ENCODE measurements around the gene CYP46A1.

Gene CYP46A1

GRCh38 chr14:99772371-99773283 lies 88.5 kb downstream of the CYP46A1 start:
- Histone ChIP-seq H4K20me1 (ENCODE audit: insufficient read depth) (no peaks in the 10 kb centered on the region), H3K27me3 (ENCODE audit: insufficient read depth, low read depth) (no peaks in the 10 kb centered on the region), H3K4me3 (IDR thresholded peaks at IDR 0.05; ENCODE audit: insufficient read depth, low read depth, low read length) (no peak overlapping the region), H3K9ac (no peak overlapping the region), H2AFZ (ENCODE audit: low read depth) (no peak overlapping the region), H3K4me2 (no peak overlapping the region), H3K4me1 (ENCODE audit: low read depth, poor library complexity, severe bottlenecking) (no peaks in the 10 kb centered on the region), H3K79me2 (ENCODE audit: insufficient read depth, low read depth) (no peaks in the 10 kb centered on the region), H3K27ac (no peak overlapping the region), H3K36me3 (ENCODE audit: insufficient read depth) (no peaks in the 10 kb centered on the region)
- TF ChIP-seq CTCF (conservative IDR thresholded peaks at IDR 0.05; ENCODE audit: low read depth, low read length): no peak

- H4K20me1 ChIP-seq (ENCODE audit: insufficient read depth): no peaks in the 10 kb centered on the region
- no peaks in the 10 kb centered on the region for H3K79me2 ChIP-seq (ENCODE audit: insufficient read depth, low read depth)
- H3K4me1 ChIP-seq (ENCODE audit: low read depth, poor library complexity, severe bottlenecking): no peaks in the 10 kb centered on the region
- H3K36me3 ChIP-seq (ENCODE audit: insufficient read depth): no peaks in the 10 kb centered on the region
- H3K27ac ChIP-seq: no peak overlapping the region
- no peak overlapping the region for H3K9ac ChIP-seq
- no peak overlapping the region for H2AFZ ChIP-seq (ENCODE audit: low read depth)
- no peak for TF ChIP-seq CTCF (conservative IDR thresholded peaks at IDR 0.05; ENCODE audit: low read depth, low read length)
- no peak overlapping the region for H3K4me3 ChIP-seq (IDR thresholded peaks at IDR 0.05; ENCODE audit: insufficient read depth, low read depth, low read length)
- no peaks in the 10 kb centered on the region for H3K27me3 ChIP-seq (ENCODE audit: insufficient read depth, low read depth)
- no peak overlapping the region for H3K4me2 ChIP-seq
Measured at GRCh38 chr14:99773521-99774497, 89.7 kb downstream of the CYP46A1 start.

DNA sequence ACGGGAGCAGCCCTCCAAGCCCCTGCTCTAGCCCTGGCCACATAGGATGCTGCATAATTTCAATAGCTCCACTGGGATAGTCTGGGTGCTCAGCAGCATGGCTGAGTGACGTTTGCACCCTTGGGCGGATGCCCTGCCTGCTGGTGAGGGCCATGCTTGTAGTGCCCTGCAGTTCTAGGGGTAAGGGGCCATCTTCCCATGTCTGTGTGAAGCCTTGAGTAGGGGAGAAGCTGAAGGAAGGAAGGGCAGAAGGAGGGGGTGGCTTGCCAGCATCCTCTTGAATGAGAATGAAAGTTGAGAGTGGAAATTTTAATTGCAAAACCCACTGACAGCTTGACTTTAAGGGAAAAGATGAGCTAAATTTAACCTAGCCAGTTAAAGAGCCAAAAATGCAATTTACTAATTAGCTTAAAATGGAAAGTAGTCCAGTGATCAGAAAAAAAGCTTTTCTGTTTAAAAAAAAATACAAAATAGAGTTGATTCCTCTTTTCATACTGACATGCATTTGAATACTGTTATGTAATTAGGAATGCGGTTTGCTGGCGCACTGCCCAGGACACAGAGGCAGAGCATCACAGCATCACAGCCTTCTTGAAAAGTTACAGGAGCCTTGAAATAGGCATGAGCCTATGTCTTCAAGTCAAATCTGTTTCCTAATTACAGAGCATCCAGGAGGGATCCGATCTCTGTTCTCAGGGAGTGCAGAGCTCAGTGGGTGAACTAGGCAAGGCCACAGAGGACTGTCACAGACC lies 90.6 kb downstream of the CYP46A1 start:
- H4K20me1 ChIP-seq (ENCODE audit: insufficient read depth): no peaks in the 10 kb centered on the region
- no peaks in the 10 kb centered on the region for H3K79me2 ChIP-seq (ENCODE audit: insufficient read depth, low read depth)
- H3K9ac ChIP-seq: no peak overlapping the region
- H3K4me2 ChIP-seq: no peak overlapping the region
- no peak overlapping the region for H3K27ac ChIP-seq
- H3K36me3 ChIP-seq (ENCODE audit: insufficient read depth): no peaks in the 10 kb centered on the region
- no peaks in the 10 kb centered on the region for H3K27me3 ChIP-seq (ENCODE audit: insufficient read depth, low read depth)
- H2AFZ ChIP-seq (ENCODE audit: low read depth): no peak overlapping the region
- no peak overlapping the region for H3K4me3 ChIP-seq (IDR thresholded peaks at IDR 0.05; ENCODE audit: insufficient read depth, low read depth, low read length)
- H3K4me1 ChIP-seq (ENCODE audit: low read depth, poor library complexity, severe bottlenecking): no peaks in the 10 kb centered on the region
- TF ChIP-seq CTCF (conservative IDR thresholded peaks at IDR 0.05; ENCODE audit: low read depth, low read length): no peak

- H3K4me2 ChIP-seq: no peak overlapping the region
- H2AFZ ChIP-seq (ENCODE audit: low read depth): no peak overlapping the region
- no peaks in the 10 kb centered on the region for H3K79me2 ChIP-seq (ENCODE audit: insufficient read depth, low read depth)
- H3K4me1 ChIP-seq (ENCODE audit: low read depth, poor library complexity, severe bottlenecking): no peaks in the 10 kb centered on the region
- H4K20me1 ChIP-seq (ENCODE audit: insufficient read depth): no peaks in the 10 kb centered on the region
- no peak overlapping the region for H3K27ac ChIP-seq
- H3K9ac ChIP-seq: no peak overlapping the region
- no peaks in the 10 kb centered on the region for H3K36me3 ChIP-seq (ENCODE audit: insufficient read depth)
- no peak for TF ChIP-seq CTCF (conservative IDR thresholded peaks at IDR 0.05; ENCODE audit: low read depth, low read length)
- H3K4me3 ChIP-seq (IDR thresholded peaks at IDR 0.05; ENCODE audit: insufficient read depth, low read depth, low read length): no peak overlapping the region
- H3K27me3 ChIP-seq (ENCODE audit: insufficient read depth, low read depth): no peaks in the 10 kb centered on the region
Measured at GRCh38 chr14:99775351-99775750, 91.3 kb downstream of the CYP46A1 start.

Measured in KMS-11 (cell line).